ENCODE results near the gene CPEB3.

DNA sequence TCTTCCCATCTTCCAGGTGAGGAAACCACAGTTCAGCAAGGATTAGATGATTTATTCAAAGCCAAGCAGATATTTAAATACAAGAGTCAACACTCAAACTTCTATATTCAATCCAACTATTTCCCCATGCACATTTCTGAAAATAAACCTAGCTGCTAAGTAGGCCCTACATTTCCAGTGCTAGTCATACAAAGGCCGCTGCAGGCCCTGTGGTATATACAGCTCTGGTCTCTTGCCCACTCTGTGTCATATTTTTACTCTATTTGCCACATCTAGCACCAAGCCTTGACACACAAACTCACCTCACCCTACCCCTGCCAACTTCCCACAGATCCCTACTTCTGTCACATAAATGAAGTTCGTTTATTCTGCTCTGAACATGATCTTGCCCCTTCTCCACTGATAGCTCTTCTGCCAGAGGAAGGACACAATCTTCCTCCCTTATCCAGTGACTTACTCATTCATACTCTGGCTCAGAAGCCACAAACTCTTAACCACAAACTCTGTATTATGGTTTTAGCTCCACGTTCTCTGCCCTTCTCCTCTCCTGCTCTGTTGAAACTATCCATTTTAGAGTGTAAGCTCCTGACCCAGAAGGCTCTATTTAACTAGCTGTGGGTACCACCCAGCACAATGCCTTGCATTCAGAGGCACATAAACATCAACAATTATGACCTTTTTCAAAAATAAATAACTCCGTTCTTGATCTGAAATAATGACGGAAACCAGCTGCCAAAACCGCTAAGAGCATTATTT is 180.7 kb downstream of the CPEB3 start:
- TF ChIP-seq, protein P1, sequence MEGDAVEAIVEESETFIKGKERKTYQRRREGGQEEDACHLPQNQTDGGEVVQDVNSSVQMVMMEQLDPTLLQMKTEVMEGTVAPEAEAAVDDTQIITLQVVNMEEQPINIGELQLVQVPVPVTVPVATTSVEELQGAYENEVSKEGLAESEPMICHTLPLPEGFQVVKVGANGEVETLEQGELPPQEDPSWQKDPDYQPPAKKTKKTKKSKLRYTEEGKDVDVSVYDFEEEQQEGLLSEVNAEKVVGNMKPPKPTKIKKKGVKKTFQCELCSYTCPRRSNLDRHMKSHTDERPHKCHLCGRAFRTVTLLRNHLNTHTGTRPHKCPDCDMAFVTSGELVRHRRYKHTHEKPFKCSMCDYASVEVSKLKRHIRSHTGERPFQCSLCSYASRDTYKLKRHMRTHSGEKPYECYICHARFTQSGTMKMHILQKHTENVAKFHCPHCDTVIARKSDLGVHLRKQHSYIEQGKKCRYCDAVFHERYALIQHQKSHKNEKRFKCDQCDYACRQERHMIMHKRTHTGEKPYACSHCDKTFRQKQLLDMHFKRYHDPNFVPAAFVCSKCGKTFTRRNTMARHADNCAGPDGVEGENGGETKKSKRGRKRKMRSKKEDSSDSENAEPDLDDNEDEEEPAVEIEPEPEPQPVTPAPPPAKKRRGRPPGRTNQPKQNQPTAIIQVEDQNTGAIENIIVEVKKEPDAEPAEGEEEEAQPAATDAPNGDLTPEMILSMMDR (IDR thresholded peaks at IDR 0.05) = no peak
- TF ChIP-seq POLR2A (IDR thresholded peaks at IDR 0.05) = no peak

Measured in thyroid gland (tissue), 4 donors.